ENCODE results near the gene SYNGR3.
A peak's percentile ranks its signal among the peaks of the same experiment; 100 is the strongest.

Gene SYNGR3

GRCh38 chr16:2016407-2016922 lies 26.7 kb downstream of the SYNGR3 start:
- H3K9me3 ChIP-seq (ENCODE audit: low read depth, low read length), result no peaks in the 10 kb centered on the region
- H3K36me3 ChIP-seq (ENCODE audit: insufficient read depth, low read length), result no peaks in the 10 kb centered on the region
- no peak overlapping the region for H3K27ac ChIP-seq
- TF ChIP-seq POLR2AphosphoS5 (IDR thresholded peaks at IDR 0.05; ENCODE audit: borderline replicate concordance, low read depth, low read length) (no peak), EZH2 (IDR thresholded peaks at IDR 0.05) (no peak), FOXP2 (optimal IDR thresholded peaks at IDR 0.05; ENCODE audit: control extremely low read depth, extremely low read length, insufficient read depth) (no peak)
- no peak overlapping the region for H3K4me3 ChIP-seq
- no peak overlapping the region for H3K9ac ChIP-seq (ENCODE audit: insufficient read length)
- DNase-seq (ENCODE audit: low read depth, low spot score), result no peak

GRCh38 chr16:2019518-2019920 lies 29.7 kb downstream of the SYNGR3 start, which contains the start of gene NPW:
TSS of gene NPW (plus strand) at chr16:2019785.
- Histone ChIP-seq H3K9ac (ENCODE audit: insufficient read length) (peak within 1 kb of the TSS; percentile 84), H3K27ac (no peak within 1 kb of the TSS), H3K36me3 (ENCODE audit: insufficient read depth, low read length) (no peaks in the 10 kb centered on the region), H3K9me3 (ENCODE audit: low read depth, low read length) (no peaks in the 10 kb centered on the region), H3K4me3 (peak within 1 kb of the TSS; percentile 88)
- no peak for TF ChIP-seq EZH2 (IDR thresholded peaks at IDR 0.05)
- TF ChIP-seq POLR2AphosphoS5 (IDR thresholded peaks at IDR 0.05; ENCODE audit: borderline replicate concordance, low read depth, low read length), result peak; percentile 83
- no peak for DNase-seq (ENCODE audit: low read depth, low spot score)

GRCh38 chr16:2019921-2020831 lies 30.4 kb downstream of the SYNGR3 start:
- H3K36me3 ChIP-seq (ENCODE audit: insufficient read depth, low read length), result no peaks in the 10 kb centered on the region
- no peak for TF ChIP-seq EZH2 (IDR thresholded peaks at IDR 0.05)
- no peak for TF ChIP-seq POLR2AphosphoS5 (IDR thresholded peaks at IDR 0.05; ENCODE audit: borderline replicate concordance, low read depth, low read length)
- no peak for TF ChIP-seq FOXP2 (optimal IDR thresholded peaks at IDR 0.05; ENCODE audit: control extremely low read depth, extremely low read length, insufficient read depth)
- H3K4me3 ChIP-seq, result peak overlapping the region; percentile 88
- peak overlapping the region; percentile 84 for H3K9ac ChIP-seq (ENCODE audit: insufficient read length)
- DNase-seq (ENCODE audit: low read depth, low spot score), result no peak
- no peak overlapping the region for H3K27ac ChIP-seq
- H3K9me3 ChIP-seq (ENCODE audit: low read depth, low read length), result no peaks in the 10 kb centered on the region

GRCh38 chr16:2022723-2023091 lies 32.9 kb downstream of the SYNGR3 start:
- Histone ChIP-seq H3K4me3 (peak overlapping the region; percentile 60), H3K36me3 (ENCODE audit: insufficient read depth, low read length) (no peaks in the 10 kb centered on the region), H3K9me3 (ENCODE audit: low read depth, low read length) (no peaks in the 10 kb centered on the region), H3K9ac (ENCODE audit: insufficient read length) (no peak overlapping the region), H3K27ac (0 out of 2 replicates have a peak overlapping the region, but pooled peaks have one; percentile 31)
- TF ChIP-seq FOXP2 (optimal IDR thresholded peaks at IDR 0.05; ENCODE audit: control extremely low read depth, extremely low read length, insufficient read depth) (no peak), EZH2 (IDR thresholded peaks at IDR 0.05) (no peak), POLR2AphosphoS5 (IDR thresholded peaks at IDR 0.05; ENCODE audit: borderline replicate concordance, low read depth, low read length) (no peak; the same call in 1 of the 2 replicates)
- DNase-seq (ENCODE audit: low read depth, low spot score), result no peak

GRCh38 chr16:2023092-2024031 lies 33.6 kb downstream of the SYNGR3 start:
- H3K27ac ChIP-seq, result 0 out of 2 replicates have a peak overlapping the region, but pooled peaks have one; percentile 31

GRCh38 chr16:2024032-2024420 lies 34.3 kb downstream of the SYNGR3 start:
- Histone ChIP-seq H3K9me3 (ENCODE audit: low read depth, low read length) (no peaks in the 10 kb centered on the region), H3K4me3 (no peak overlapping the region), H3K36me3 (ENCODE audit: insufficient read depth, low read length) (no peaks in the 10 kb centered on the region), H3K27ac (no peak overlapping the region), H3K9ac (ENCODE audit: insufficient read length) (no peak overlapping the region)
- no peak for TF ChIP-seq FOXP2 (optimal IDR thresholded peaks at IDR 0.05; ENCODE audit: control extremely low read depth, extremely low read length, insufficient read depth)
- DNase-seq (ENCODE audit: low read depth, low spot score), result no peak

More at GRCh38 chr16:2023092-2024031, 33.6 kb downstream of the SYNGR3 start:
- no peaks in the 10 kb centered on the region for H3K36me3 ChIP-seq (ENCODE audit: insufficient read depth, low read length)
- H3K9me3 ChIP-seq (ENCODE audit: low read depth, low read length), result no peaks in the 10 kb centered on the region
- H3K9ac ChIP-seq (ENCODE audit: insufficient read length), result no peak overlapping the region
- no peak for DNase-seq (ENCODE audit: low read depth, low spot score)
- H3K4me3 ChIP-seq, result peak overlapping the region; percentile 60
- TF ChIP-seq EZH2 (IDR thresholded peaks at IDR 0.05) (no peak), FOXP2 (optimal IDR thresholded peaks at IDR 0.05; ENCODE audit: control extremely low read depth, extremely low read length, insufficient read depth) (no peak), POLR2AphosphoS5 (IDR thresholded peaks at IDR 0.05; ENCODE audit: borderline replicate concordance, low read depth, low read length) (peak; percentile 65)

- H3K27ac ChIP-seq, result no peak overlapping the region
- H3K9ac ChIP-seq (ENCODE audit: insufficient read length), result no peak overlapping the region
- H3K36me3 ChIP-seq (ENCODE audit: insufficient read depth, low read length), result no peaks in the 10 kb centered on the region
- TF ChIP-seq FOXP2 (optimal IDR thresholded peaks at IDR 0.05; ENCODE audit: control extremely low read depth, extremely low read length, insufficient read depth) (no peak), POLR2AphosphoS5 (IDR thresholded peaks at IDR 0.05; ENCODE audit: borderline replicate concordance, low read depth, low read length) (no peak), EZH2 (IDR thresholded peaks at IDR 0.05) (no peak)
- DNase-seq (ENCODE audit: low read depth, low spot score), result no peak
- H3K4me3 ChIP-seq, result no peak overlapping the region
- H3K9me3 ChIP-seq (ENCODE audit: low read depth, low read length), result no peaks in the 10 kb centered on the region
Observed at GRCh38 chr16:2025251-2025650, 35.5 kb downstream of the SYNGR3 start.
